Kidney (tissue), 14 donors: Measurements from ENCODE around the gene PAFAH1B1. TPM values are rescaled to one million over a fixed set of nuclear protein-coding genes. Genes with fewer than 3 reads are reported as not detected.

ENCODE experiments used
- DNase-seq, 5 donors: peaks; one replicate each; pipeline ENCODE4 v3.0.0-alpha.2; 2013 to 2020
- FAIRE-seq: peaks from 2 replicates; lab custom pipeline; 2012; peaks lifted over from hg19 to GRCh38; lab: Jason Lieb, UNC
- H3K27ac ChIP-seq, 2 donors: one replicate each; pipeline ENCODE4 v1.7.0; 2013; ENCODE audit warnings: low read depth in 2 of 2, low read length in 2 of 2, inconsistent platforms in 1 of 2
- H3K27me3 ChIP-seq: one replicate; pipeline ENCODE4 v1.7.1; 2013; ENCODE audit warnings: low read length, inconsistent platforms; ENCODE audit not compliant: control insufficient read depth, insufficient read depth
- H3K36me3 ChIP-seq, 3 donors: one replicate each; pipeline versions ENCODE4 v1.7.0 to v1.7.1; 2013; ENCODE audit warnings: low read length in 3 of 3, control low read depth in 1 of 3, inconsistent platforms in 1 of 3; ENCODE audit not compliant: insufficient read depth in 3 of 3, control insufficient read depth in 2 of 3
- H3K4me1 ChIP-seq, 3 donors: one replicate each; pipeline versions ENCODE4 v1.7.0 to v1.7.1; 2013; ENCODE audit warnings: low read length in 3 of 3, inconsistent platforms in 1 of 3, low read depth in 1 of 3; ENCODE audit not compliant: control insufficient read depth in 2 of 3, insufficient read depth in 2 of 3
- H3K4me3 ChIP-seq, 3 donors: one replicate each; pipeline versions ENCODE4 v1.7.0 to v1.8.1; 2013; ENCODE audit warnings: low read length in 3 of 3, control low read depth in 1 of 3, inconsistent platforms in 1 of 3
- H3K9ac ChIP-seq, 3 donors: one replicate each; pipeline versions ENCODE4 v1.7.0 to v1.7.1; 2013; ENCODE audit warnings: low read length in 3 of 3, control low read depth in 1 of 3, inconsistent platforms in 1 of 3
- H3K9me3 ChIP-seq, 3 donors: one replicate each; pipeline versions ENCODE4 v1.7.0 to v1.7.1; 2013; ENCODE audit warnings: low read length in 3 of 3, control low read depth in 1 of 3, inconsistent platforms in 1 of 3; ENCODE audit not compliant: control insufficient read depth in 2 of 3, insufficient read depth in 1 of 3
- intact Hi-C: fragments of 100-400 bp; cut with DNase I; formaldehyde crosslinking; loops from one replicate; pipeline ENCODE4 v1.11.1; 2022
- polyA plus RNA-seq: library from polyadenylated mRNA; stranded (reverse); fragments of 350-450 nt; fragmentation: Illumina TruSeq; extraction: RNeasy Lipid Tissue Mini Kit (QIAGEN cat#74804); gene quantifications from one replicate; pipeline ENCODE4 v1.2.3, GENCODE V29; 2014; ENCODE audit warnings: low read depth, low replicate concordance; ENCODE audit not compliant: insufficient read depth
- total RNA-seq: library from RNA; stranded (reverse); fragmentation: NEBNext Ultra II Directional; extraction: Animal tissue kit (Norgen Biotek cat#: 25700); gene quantifications from one replicate; pipeline ENCODE4 v1.2.1, GENCODE V29; 2021
- TF ChIP-seq, protein P1 (sequence below): IDR thresholded peaks from 3 replicates; pipeline ENCODE4 v1.5.1; 2012; ENCODE audit warnings: mild to moderate bottlenecking, moderate library complexity, borderline replicate concordance; ENCODE audit not compliant: insufficient read depth; ENCODE audit errors: extremely low read depth
- donor health status: control.
- donor health status: control.
- donor health status: control.
- donor health status: control.
- donor health status: control.
- donor health status: DM: yes; HTN: yes; CAD: no.
- donor health status: Normal renal cell carcinoma (clear cell type).

The PAFAH1B1 gene
- total and polyA plus RNA-seq, 2 donors from 2014 or later = 46.7 to 125 TPM

- peaks cover 0 to 33% (median 15%) of the 10 kb centered on the region in 3 donors for H3K4me1 ChIP-seq
- no peak overlapping the region for H3K27ac ChIP-seq
- H3K4me3 ChIP-seq = no peak overlapping the region
- intact Hi-C loops = no loop called here
- H3K36me3 ChIP-seq = peaks cover 0 to 25% (median 10%) of the 10 kb centered on the region in 3 donors
- FAIRE-seq (no peak), DNase-seq (peak in 1 of 5 donors; percentile 47)
- no peaks in the 10 kb centered on the region for H3K27me3 ChIP-seq
- TF ChIP-seq, protein P1, sequence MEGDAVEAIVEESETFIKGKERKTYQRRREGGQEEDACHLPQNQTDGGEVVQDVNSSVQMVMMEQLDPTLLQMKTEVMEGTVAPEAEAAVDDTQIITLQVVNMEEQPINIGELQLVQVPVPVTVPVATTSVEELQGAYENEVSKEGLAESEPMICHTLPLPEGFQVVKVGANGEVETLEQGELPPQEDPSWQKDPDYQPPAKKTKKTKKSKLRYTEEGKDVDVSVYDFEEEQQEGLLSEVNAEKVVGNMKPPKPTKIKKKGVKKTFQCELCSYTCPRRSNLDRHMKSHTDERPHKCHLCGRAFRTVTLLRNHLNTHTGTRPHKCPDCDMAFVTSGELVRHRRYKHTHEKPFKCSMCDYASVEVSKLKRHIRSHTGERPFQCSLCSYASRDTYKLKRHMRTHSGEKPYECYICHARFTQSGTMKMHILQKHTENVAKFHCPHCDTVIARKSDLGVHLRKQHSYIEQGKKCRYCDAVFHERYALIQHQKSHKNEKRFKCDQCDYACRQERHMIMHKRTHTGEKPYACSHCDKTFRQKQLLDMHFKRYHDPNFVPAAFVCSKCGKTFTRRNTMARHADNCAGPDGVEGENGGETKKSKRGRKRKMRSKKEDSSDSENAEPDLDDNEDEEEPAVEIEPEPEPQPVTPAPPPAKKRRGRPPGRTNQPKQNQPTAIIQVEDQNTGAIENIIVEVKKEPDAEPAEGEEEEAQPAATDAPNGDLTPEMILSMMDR = no peak
- no peak overlapping the region for H3K9ac ChIP-seq
- no peaks in the 10 kb centered on the region for H3K9me3 ChIP-seq
These were observed 111.4 kb downstream of the PAFAH1B1 start for GRCh38 chr17:2704890-2705248.

DNA sequence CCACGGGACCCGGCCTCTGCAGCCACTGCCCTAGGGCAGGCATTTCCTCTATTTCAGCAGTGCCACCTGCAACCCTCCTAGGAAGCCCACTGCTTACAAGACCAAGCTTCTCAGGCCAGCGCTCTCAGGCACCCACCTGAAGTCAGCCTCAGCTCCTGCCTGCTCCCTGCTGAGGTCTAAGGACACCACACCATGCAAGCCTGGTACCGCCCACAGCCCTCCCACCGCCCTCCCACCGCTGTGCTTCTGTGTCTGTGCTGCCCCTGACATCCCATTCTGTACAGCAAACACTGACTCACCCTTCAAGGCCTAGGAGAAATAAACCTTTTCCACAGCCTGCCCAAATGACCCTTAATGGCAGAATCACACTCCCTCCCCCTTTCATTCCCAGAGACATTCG lies 111.8 kb downstream of the PAFAH1B1 start:
- no peak overlapping the region for H3K4me3 ChIP-seq
- H3K27me3 ChIP-seq = no peaks in the 10 kb centered on the region
- TF ChIP-seq, protein P1 = no peak
- H3K9me3 ChIP-seq = no peaks in the 10 kb centered on the region
- FAIRE-seq (no peak), DNase-seq (no peak)
- H3K4me1 ChIP-seq = peaks cover 0 to 37% (median 15%) of the 10 kb centered on the region in 3 donors
- intact Hi-C loops = no loop called here
- peaks cover 0 to 23% (median 8%) of the 10 kb centered on the region in 3 donors for H3K36me3 ChIP-seq
- no peak overlapping the region for H3K27ac ChIP-seq
- no peak overlapping the region for H3K9ac ChIP-seq

- H3K4me1 ChIP-seq = peaks cover 0 to 41% (median 19%) of the 10 kb centered on the region in 3 donors
- no peak overlapping the region for H3K4me3 ChIP-seq
- FAIRE-seq (no peak), DNase-seq (peak in 1 of 5 donors; percentile 63)
- no peaks in the 10 kb centered on the region for H3K27me3 ChIP-seq
- no peaks in the 10 kb centered on the region for H3K9me3 ChIP-seq
- H3K36me3 ChIP-seq = peaks cover 0 to 23% (median 4%) of the 10 kb centered on the region in 3 donors
- TF ChIP-seq, protein P1 = no peak
- H3K9ac ChIP-seq = peak overlapping the region in 1 of 3 donors; percentile 51
- intact Hi-C loops = no loop called here
- H3K27ac ChIP-seq = no peak overlapping the region
These were observed 112.7 kb downstream of the PAFAH1B1 start for GRCh38 chr17:2705888-2706795.
